NB4 (cell line): Measurements from ENCODE around the gene CCDC158.

Experiments used
- POLR2A ChIP-seq: IDR thresholded peaks from 2 replicates; pipeline ENCODE4 v1.6.1; 2011; ENCODE audit warnings: mild to moderate bottlenecking; ENCODE audit not compliant: insufficient read length; ENCODE audit errors: extremely low read depth
- TF ChIP-seq, protein P1 (sequence below): IDR thresholded peaks from one replicate; pipeline ENCODE4 v1.5.1; 2012; ENCODE audit warnings: low read depth, low read length
- TF ChIP-seq, protein P2 (sequence below): IDR thresholded peaks from 2 replicates; pipeline ENCODE4 v1.6.1; 2011; ENCODE audit warnings: low read depth, low read length

DNA sequence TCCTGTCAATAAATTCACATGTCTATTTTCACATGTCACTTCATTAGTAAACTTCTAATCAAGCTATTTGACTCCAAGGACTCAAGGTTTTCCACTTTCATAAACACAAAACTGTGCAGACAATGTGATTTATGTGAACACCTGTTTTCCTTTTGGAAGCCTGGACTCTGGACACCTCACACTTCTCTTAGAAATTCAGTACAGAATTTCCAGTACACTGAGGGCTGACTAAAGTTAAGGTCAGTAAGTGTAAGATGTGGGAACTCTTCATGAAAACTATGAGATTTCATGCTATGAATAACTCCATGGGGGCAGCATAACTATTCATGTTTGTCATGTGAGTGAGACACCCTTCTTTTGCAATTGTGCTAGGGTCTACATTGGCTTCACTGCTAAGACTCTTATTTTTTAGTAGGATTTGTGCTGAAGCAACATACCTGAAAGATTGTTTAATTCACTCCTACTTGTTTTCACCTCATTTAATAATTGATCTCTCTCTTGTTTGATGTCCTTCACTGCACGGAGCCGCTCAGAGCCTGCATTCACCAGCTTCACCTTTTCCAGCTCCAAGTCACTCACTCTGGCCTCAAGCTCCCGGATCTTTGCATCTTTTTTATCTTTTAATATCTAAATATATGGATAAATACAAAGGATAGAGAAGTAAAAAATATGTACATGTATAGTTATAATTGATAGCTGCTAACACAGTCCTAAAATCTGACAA, 59.1 kb downstream of the CCDC158 start:
- TF ChIP-seq, protein P1, sequence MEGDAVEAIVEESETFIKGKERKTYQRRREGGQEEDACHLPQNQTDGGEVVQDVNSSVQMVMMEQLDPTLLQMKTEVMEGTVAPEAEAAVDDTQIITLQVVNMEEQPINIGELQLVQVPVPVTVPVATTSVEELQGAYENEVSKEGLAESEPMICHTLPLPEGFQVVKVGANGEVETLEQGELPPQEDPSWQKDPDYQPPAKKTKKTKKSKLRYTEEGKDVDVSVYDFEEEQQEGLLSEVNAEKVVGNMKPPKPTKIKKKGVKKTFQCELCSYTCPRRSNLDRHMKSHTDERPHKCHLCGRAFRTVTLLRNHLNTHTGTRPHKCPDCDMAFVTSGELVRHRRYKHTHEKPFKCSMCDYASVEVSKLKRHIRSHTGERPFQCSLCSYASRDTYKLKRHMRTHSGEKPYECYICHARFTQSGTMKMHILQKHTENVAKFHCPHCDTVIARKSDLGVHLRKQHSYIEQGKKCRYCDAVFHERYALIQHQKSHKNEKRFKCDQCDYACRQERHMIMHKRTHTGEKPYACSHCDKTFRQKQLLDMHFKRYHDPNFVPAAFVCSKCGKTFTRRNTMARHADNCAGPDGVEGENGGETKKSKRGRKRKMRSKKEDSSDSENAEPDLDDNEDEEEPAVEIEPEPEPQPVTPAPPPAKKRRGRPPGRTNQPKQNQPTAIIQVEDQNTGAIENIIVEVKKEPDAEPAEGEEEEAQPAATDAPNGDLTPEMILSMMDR, result no peak
- no peak for TF ChIP-seq POLR2A
- TF ChIP-seq, protein P2, sequence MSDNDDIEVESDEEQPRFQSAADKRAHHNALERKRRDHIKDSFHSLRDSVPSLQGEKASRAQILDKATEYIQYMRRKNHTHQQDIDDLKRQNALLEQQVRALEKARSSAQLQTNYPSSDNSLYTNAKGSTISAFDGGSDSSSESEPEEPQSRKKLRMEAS, result no peak
